T-helper 1 cell treated with Interleukin-12 subunit alpha and Interleukin-12 subunit beta and Interleukin-4 antibody, amounts not matched to agents 30 μg/mL and 1 μg/mL, for 36 hours (primary cell): Measurements from ENCODE around the gene CDK2AP2.
"Not testable (repeated sequence)": the region's sequence is repeated elsewhere in the genome, so short reads cannot be mapped to it uniquely, and the experiment has no call there.

Experiments
- H3K27ac Mint-ChIP-seq: one replicate; pipeline ENCODE4 v1.8.0; 2021; ENCODE audit warnings: mild to moderate bottlenecking, mixed read lengths
- H3K27me3 Mint-ChIP-seq: one replicate; pipeline ENCODE4 v1.8.0; 2021; ENCODE audit warnings: low read depth, mixed read lengths
- H3K36me3 Mint-ChIP-seq: one replicate; pipeline ENCODE4 v1.8.0; 2021; ENCODE audit warnings: low read depth, mixed read lengths
- H3K4me1 Mint-ChIP-seq: one replicate; pipeline ENCODE4 v1.8.0; 2021; ENCODE audit warnings: low read depth, mixed read lengths
- H3K4me3 Mint-ChIP-seq: one replicate; pipeline ENCODE4 v1.8.0; 2021; ENCODE audit warnings: mild to moderate bottlenecking, moderate library complexity, mixed read lengths
- H3K9me3 Mint-ChIP-seq: one replicate; pipeline ENCODE4 v1.8.0; 2021; ENCODE audit warnings: mixed read lengths

CDK2AP2 gene, protein sequence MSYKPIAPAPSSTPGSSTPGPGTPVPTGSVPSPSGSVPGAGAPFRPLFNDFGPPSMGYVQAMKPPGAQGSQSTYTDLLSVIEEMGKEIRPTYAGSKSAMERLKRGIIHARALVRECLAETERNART

DNA sequence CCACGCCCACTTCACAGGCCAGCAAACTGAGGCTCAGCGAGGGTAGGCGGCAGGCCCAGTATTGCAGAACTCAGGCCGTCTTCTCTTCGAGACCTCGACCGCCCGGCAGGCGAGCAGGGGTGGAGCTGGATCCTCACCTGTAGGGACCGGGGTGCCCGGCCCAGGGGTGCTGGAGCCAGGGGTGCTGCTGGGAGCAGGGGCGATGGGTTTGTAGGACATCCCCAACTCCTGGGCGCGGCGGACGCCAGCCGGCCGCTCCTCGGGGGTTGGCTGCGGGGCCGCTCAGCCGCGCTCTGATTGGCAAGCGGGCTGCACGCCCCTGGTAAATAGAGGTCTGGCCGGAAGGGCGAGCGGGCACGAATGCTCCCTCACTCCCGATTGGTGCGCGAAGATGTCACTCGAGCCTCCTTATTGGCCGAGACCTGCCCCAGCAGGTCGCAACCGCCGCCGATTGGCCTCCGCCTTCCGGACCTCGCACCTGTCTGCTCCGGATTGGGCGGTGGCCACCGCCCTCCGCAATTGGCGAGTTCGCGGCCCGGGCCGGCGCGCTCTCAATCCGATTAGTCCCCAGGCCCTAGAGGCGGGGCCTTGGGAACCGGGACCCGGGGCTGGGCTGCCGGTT, at the start of gene CDK2AP2:
CDK2AP2 (minus strand) TSS at position 299 of the 622 bp plus-strand sequence; CDS start at position 219, 80 bp downstream.
- Mint-ChIP-seq H3K4me1 (peaks cover 32% of the 10 kb centered on the region), H3K9me3 (no peaks in the 10 kb centered on the region), H3K27me3 (peaks cover 10% of the 10 kb centered on the region)

DNA sequence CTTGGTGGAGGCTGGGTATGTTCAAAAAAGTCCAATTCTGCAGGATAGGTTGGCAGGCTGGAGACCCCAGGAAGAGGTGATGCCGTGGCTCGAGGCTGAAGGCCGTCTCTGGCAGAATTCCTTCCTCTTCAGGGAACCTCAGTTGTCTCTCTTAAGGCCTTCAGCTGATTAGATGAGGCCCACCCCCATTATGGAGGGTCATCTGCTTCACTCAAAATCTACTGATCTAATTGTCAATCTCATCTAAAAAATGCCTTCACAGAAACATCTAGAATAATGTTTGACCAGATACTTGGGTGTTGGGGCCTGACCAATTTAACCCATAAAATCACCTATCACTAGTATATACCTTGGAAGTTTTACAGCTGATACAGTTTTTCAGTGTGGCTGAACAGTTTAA, 48.3 kb upstream of the CDK2AP2 start:
- H3K27ac Mint-ChIP-seq, result no peak overlapping the region
- H3K4me1 Mint-ChIP-seq, result no peaks in the 10 kb centered on the region
- H3K9me3 Mint-ChIP-seq, result peaks cover under 1% of the 10 kb centered on the region
- H3K36me3 Mint-ChIP-seq, result no peaks in the 10 kb centered on the region
- H3K27me3 Mint-ChIP-seq, result peaks cover 13% of the 10 kb centered on the region
- no peak overlapping the region for H3K4me3 Mint-ChIP-seq

More for the DNA sequence above, at the start of gene CDK2AP2:
- Mint-ChIP-seq H3K27ac (peak within 1 kb of the TSS; percentile 96), H3K36me3 (peaks cover 10% of the 10 kb centered on the region), H3K4me3 (peak within 1 kb of the TSS; percentile 91)

DNA sequence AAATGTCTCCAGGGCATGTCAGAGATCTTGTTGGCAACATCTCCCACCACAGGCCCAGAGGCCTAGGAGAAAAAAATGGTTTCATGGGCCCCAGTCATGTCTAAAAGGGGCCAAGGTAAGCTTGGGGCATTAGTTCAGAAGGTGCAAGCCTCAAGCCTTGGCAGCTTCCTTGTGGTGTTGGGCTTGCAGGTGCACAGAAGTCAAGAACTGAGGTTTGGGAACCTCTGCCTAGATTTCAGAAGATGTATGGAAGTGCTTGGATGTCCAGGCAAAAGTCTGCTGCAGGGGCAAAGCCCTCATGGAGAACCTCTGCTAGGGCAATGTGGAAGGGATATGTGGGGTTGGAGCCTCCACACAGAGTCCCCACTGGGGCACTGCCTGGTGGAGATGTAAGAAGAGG, 43.7 kb upstream of the CDK2AP2 start:
- not testable (repeated sequence) for H3K27ac Mint-ChIP-seq, H3K4me3 Mint-ChIP-seq, H3K36me3 Mint-ChIP-seq, H3K4me1 Mint-ChIP-seq
- H3K9me3 Mint-ChIP-seq, result peaks cover 10% of the 10 kb centered on the region
- peaks cover 16% of the 10 kb centered on the region for H3K27me3 Mint-ChIP-seq

DNA sequence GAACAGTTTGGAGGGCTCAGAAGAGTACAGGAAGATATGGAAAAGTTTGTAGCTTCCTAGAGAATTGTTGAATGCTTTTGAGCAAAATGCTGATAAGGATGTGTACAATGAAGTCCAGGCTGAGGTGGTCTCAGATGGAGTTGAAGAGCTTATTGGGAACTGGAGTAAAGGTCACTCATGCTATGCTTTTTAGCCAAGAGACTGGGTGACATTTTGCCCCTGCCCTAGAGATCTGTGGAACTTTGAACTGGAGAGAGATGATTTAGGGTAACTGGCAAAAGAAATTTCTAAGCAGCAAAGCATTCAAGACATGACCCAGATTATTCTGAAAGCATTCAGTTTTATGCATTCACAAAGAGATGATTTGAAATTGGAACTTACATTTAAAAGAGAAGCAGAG, 43.2 kb upstream of the CDK2AP2 start:
- Mint-ChIP-seq H3K4me3 (no peak overlapping the region), H3K27me3 (peaks cover 18% of the 10 kb centered on the region), H3K4me1 (no peaks in the 10 kb centered on the region), H3K36me3 (peaks cover 1% of the 10 kb centered on the region), H3K27ac (no peak overlapping the region), H3K9me3 (peaks cover 10% of the 10 kb centered on the region)

DNA sequence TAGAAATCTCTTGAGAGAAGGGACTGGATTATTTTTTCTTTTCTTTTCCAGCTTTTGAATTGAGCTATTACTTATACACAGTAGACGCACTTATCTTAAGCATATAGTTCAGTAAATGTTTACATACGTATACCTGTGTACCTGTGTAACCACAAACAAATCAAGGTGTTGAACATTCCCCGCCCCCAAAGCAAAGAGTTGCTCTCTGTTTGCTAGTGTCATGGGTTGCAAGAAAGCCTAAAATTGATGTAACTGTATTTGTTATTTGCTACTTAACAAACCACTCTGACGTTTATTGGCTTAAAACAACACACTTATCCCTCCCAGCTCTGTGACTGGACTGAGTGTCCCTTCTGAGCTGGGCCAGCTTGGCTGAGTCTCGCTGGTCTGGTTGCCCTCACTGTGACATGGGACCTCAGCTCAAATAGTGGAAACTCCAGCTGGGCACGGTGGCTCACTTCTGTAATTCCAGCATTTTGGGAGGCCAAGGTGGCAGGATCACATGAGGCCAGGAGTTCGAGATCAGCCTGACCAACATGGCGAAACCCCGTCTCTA, 40.7 kb upstream of the CDK2AP2 start:
- Mint-ChIP-seq H3K27me3 (peaks cover 18% of the 10 kb centered on the region), H3K9me3 (peaks cover 10% of the 10 kb centered on the region), H3K4me3 (no peak overlapping the region), H3K4me1 (no peaks in the 10 kb centered on the region), H3K27ac (no peak overlapping the region), H3K36me3 (peaks cover 1% of the 10 kb centered on the region)

DNA sequence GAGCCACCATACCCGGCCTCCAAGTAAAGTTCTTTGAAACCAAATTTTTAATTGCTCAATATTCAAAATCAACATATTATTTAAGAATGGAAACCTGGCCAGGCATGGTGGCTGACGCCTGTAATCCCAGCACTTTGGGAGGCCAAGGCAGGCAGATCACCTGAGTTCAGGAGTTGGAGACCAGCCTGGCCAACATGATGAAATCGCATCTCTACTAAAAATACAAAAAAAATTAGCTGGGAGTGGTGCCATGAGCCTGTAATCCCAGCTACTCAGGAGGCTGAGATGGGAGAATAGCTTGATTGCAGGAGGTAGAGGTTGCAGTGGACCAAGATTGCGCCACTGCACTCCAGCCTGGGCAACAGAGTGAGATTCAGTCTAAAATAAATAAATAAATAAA, 40.1 kb upstream of the CDK2AP2 start:
- H3K4me3 Mint-ChIP-seq, H3K4me1 Mint-ChIP-seq, H3K36me3 Mint-ChIP-seq, H3K27ac Mint-ChIP-seq: not testable (repeated sequence)
- Mint-ChIP-seq H3K27me3 (peaks cover 18% of the 10 kb centered on the region), H3K9me3 (peaks cover 10% of the 10 kb centered on the region)

DNA sequence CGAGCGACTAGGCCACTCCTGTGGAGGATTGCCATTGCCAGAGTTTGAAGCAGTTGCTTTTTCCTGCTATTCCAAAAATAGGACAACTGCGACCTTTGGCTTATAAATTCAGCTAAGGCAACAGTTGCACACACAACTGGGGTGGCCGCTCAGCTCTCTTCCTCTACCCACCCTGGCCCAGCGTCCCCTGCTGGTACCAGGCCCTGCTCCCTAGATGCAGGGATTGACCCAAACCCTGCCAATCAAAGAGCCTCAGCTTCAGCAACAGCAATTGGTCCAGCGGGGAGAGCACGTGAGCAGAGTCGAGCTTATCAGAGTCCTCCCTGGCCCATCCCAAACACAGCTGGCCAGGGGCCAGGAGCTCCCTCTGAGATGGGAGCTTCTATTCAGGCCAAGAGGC, 37.3 kb upstream of the CDK2AP2 start:
- H3K27me3 Mint-ChIP-seq, result peaks cover 3% of the 10 kb centered on the region
- no peak overlapping the region for H3K4me3 Mint-ChIP-seq
- no peaks in the 10 kb centered on the region for H3K4me1 Mint-ChIP-seq
- H3K36me3 Mint-ChIP-seq, result no peaks in the 10 kb centered on the region
- peaks cover 4% of the 10 kb centered on the region for H3K9me3 Mint-ChIP-seq
- no peak overlapping the region for H3K27ac Mint-ChIP-seq

DNA sequence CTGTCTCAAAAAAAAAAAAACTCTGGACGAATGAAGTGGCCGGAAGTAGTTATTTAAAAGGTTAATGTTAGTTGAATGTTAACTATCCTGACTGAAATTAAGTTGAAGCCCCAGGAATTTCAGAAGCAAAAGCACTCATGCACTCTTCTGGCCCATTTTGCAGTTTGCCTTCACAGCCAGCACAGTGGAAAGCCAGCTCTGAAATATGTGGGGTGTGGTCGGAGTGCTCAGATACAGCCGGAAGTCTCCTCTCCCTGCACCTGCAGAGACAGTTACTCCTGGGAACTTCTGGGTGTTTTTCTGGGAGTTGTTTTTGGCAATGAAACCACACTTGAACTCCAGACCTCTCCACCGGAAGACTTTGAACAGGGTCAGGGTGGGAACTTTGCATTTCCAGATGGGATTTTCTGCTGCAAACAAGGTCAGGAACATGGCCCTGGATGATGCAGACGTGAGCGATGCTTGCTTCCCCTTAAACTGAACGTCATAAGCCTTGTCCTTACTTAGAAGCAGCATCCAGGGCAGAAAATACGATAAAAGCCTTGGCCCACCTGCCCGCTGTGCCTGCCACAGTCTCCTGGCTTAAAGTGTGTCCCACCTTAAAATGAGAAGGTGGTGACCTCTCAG, 36.8 kb upstream of the CDK2AP2 start:
- Mint-ChIP-seq H3K36me3 (no peaks in the 10 kb centered on the region), H3K27me3 (peaks cover 3% of the 10 kb centered on the region), H3K27ac (no peak overlapping the region), H3K4me1 (no peaks in the 10 kb centered on the region), H3K4me3 (no peak overlapping the region), H3K9me3 (no peaks in the 10 kb centered on the region)

DNA sequence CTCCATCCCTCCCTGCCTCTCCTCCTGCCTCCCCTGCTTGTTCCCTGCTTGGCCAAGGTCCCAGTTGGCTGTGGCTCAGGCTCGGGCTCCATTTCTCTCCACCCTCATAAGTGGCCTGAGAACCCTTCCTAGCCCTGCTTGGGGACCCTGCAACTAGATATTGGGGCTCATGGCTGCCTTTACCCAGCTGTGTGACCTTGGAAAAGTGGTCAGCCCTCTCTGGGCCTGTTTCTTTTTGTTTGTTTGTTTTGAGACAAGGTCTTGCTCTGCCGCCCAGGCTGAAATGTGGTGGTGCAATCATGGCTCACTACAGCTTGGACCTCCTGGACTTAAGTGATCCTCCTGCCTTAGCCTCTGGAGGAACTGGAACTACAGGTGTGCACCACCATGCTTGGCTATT, 35.6 kb upstream of the CDK2AP2 start:
- peaks cover 3% of the 10 kb centered on the region for H3K27me3 Mint-ChIP-seq
- H3K36me3 Mint-ChIP-seq, result no peaks in the 10 kb centered on the region
- H3K27ac Mint-ChIP-seq, result no peak overlapping the region
- H3K9me3 Mint-ChIP-seq, result no peaks in the 10 kb centered on the region
- H3K4me1 Mint-ChIP-seq, result no peaks in the 10 kb centered on the region
- H3K4me3 Mint-ChIP-seq, result no peak overlapping the region

DNA sequence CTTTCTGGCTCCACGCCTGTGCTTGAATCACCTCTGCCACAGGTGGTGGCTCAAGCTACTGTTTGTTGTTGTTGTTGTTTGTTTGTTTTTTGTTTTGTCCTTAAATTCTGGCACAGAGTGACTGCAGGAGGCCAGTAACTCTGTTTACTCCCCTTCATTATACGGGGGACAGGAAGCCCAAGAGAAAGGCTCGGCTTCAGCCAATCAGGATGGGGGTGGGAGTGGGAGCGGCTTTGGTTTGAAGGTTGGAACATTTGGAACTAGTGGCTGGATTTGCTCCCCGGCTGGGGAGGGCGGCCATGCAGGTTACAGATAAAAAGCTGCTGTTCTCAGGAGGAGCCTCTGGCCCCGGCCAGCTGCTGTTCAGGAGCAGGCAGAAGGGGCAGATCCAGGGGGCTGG, 35.0 kb upstream of the CDK2AP2 start:
- Mint-ChIP-seq H3K27me3 (peaks cover 3% of the 10 kb centered on the region), H3K36me3 (no peaks in the 10 kb centered on the region), H3K9me3 (no peaks in the 10 kb centered on the region), H3K4me1 (no peaks in the 10 kb centered on the region), H3K27ac (no peak overlapping the region), H3K4me3 (no peak overlapping the region)

DNA sequence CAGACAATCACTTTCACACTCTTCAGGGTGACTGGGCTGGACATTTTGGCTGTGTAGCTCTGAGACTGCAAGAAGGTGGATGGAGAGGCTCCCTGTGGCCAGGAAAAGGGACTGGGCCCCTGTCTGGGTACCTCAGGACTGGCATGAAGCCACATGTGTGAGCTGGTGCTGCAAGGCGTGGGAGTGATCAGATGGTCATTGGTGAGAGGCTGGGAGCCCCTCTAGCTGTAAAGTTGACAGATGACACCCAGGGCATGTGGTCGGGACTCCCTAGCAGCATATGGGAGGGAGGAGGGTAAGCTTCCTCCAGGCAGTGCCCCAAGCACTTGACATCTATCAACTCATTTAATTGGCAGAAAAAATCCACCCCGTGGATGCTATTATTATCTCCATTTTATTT, 34.2 kb upstream of the CDK2AP2 start:
- Mint-ChIP-seq H3K4me3 (no peak overlapping the region), H3K9me3 (no peaks in the 10 kb centered on the region), H3K27me3 (peaks cover 3% of the 10 kb centered on the region), H3K27ac (no peak overlapping the region), H3K4me1 (no peaks in the 10 kb centered on the region), H3K36me3 (no peaks in the 10 kb centered on the region)

DNA sequence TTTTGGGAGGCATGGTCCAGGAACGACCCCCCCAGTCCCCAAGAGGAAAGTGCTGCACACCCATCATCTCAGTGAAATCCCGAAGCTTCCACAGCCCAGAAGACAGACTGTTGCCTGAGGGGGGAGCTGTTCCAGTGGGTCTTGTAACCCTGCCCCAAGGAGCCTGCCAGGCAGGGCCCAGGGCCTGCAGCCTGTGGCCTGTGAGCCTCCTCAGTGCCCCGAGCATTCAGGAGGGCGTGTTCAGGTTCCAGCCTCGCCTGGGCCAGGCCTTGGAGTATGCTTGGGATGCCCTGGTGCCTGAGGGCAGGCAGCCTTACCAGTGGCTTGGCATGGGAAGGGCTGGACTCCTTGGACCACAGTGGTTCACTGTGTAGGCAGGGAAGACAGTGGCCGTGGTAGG, 33.2 kb upstream of the CDK2AP2 start:
- no peaks in the 10 kb centered on the region for H3K9me3 Mint-ChIP-seq
- no peak overlapping the region for H3K4me3 Mint-ChIP-seq
- no peaks in the 10 kb centered on the region for H3K4me1 Mint-ChIP-seq
- H3K36me3 Mint-ChIP-seq, result no peaks in the 10 kb centered on the region
- H3K27ac Mint-ChIP-seq, result no peak overlapping the region
- no peaks in the 10 kb centered on the region for H3K27me3 Mint-ChIP-seq

DNA sequence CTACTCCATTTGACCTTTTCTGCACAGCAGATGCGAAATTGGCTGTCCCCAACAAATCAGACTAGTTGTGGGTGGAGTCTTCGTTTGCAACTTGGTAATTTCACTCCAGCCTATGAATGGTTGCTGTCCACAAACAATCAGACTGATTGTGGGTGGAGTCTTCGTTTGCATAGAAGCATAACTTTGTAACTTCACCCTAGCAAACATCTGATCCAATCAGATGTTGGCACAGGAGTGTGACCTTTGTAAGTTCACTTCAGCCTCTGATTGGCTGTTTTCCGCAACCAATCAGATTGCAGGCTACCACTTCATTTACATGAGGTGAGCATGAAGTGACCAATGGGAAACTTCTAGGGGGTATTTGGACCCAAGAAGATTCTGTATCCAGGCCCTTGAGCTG, 31.6 kb upstream of the CDK2AP2 start:
- no peaks in the 10 kb centered on the region for H3K4me1 Mint-ChIP-seq
- H3K27ac Mint-ChIP-seq, result no peak overlapping the region
- H3K4me3 Mint-ChIP-seq, result no peak overlapping the region
- H3K27me3 Mint-ChIP-seq, result no peaks in the 10 kb centered on the region
- H3K9me3 Mint-ChIP-seq, result peaks cover 2% of the 10 kb centered on the region
- H3K36me3 Mint-ChIP-seq, result no peaks in the 10 kb centered on the region

DNA sequence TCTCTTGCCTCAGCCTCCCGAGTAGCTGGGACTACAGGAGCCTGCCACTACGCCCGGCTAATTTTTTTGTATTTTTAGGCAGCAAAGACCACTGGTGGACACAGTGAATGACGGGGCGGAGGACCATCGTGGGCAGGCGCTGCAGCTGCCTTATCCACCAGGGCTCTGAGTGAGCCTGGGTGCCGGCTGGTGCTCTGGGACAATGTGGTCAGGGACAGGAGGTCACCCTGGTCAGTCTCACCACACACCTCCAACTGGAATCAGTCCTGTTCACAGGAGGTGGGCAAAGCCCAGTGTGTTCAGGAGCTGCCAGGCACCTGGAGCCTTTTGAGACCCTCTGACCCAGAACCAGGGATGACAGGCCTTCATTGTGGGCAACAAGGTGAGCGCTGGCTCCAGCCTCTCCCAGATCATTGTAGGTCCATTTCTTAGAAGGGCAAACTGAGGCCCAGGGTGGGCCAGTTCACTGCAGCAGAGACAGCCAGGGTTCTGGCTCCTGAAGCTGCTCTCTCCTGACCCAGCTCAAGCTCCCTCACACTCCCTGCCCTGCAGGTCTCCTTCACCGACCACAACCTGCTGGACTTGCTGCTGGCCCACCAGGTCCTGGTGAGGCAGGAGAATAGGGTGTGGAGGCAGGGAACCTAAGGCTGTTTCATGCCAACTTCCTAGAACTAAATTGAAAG, 31.0 kb upstream of the CDK2AP2 start:
- H3K4me3 Mint-ChIP-seq, result no peak overlapping the region
- no peaks in the 10 kb centered on the region for H3K36me3 Mint-ChIP-seq
- H3K27me3 Mint-ChIP-seq, result no peaks in the 10 kb centered on the region
- peaks cover 7% of the 10 kb centered on the region for H3K9me3 Mint-ChIP-seq
- H3K27ac Mint-ChIP-seq, result no peak overlapping the region
- no peaks in the 10 kb centered on the region for H3K4me1 Mint-ChIP-seq

DNA sequence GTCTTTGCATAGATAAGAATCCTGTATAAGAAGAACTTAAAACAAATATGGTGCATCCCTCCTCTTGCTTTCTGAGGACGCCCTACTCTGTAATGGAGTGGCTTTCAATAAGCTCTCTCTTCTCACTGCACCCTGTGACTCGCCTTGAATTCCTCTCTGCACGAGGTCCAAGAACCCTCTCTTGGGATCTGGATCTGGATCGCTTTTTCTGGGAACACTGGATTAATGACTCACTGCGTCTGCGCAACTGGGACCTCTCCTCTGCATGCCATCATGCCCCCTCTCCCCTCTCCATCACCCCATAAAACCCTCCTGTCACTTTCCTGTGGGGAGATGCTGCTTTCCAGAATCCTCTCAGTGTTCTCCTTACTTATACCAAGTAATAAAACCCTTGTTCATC, 30.3 kb upstream of the CDK2AP2 start:
- Mint-ChIP-seq H3K4me3 (no peak overlapping the region), H3K36me3 (no peaks in the 10 kb centered on the region), H3K9me3 (peaks cover 14% of the 10 kb centered on the region), H3K4me1 (no peaks in the 10 kb centered on the region), H3K27me3 (no peaks in the 10 kb centered on the region), H3K27ac (no peak overlapping the region)
